Central memory CD4-positive, alpha-beta T cell (primary cell): Measurements from ENCODE around the gene NFKBIE.
A peak's percentile ranks its signal among the peaks of the same experiment; 100 is the strongest.

ENCODE experiments used
- DNase-seq: peaks from one replicate; pipeline ENCODE4 v3.0.0; 2022

NFKBIE gene

DNA sequence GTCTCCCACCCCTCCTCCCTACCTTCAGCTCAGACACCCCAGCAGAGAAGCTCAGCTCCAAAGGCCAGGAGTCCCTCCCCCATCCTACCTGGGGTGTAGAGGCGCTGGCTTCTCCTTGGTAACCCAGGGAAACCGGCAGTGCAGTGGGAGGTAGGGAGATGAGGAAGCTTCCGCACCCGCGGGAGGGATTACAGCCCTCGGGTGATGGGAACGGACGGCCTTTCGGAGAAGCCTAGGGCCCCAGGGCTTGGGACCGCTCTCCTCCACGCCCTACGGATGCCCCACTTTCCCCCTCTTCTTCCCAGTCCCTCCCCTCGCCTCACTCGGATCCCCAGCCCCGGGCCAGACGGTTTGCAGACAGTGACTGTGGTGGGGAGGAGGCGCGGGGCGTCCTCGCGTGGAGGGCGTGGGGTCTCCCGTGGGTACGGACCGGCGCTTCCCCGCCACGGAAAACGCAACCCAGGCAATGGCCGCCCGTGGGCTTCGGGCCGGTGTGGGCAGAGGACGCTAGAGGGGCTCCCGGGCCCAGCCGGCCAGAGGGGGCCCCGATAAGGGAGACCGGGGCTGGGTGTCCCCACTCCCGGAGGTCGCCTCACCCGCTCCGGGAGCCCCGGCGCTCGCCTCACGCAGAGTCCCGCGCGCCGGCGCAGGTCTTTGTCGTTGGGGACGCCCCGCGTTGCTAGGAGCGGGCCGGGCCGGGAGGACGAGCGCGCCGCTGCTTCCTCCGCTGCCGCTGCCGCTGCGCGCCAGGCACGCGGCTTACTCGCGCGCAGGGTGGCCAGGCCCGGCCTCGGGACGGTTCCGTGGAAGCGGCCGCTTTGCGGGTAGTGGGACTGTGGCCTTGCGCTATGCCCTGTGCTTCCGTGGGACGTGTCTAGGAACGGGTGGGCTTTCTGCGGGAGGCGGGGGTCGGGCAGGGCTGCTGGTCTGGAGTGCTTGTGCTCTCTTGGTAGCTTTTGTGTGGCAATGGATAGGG lies 32.0 kb upstream of the NFKBIE start:
- DNase-seq = peak; percentile 24

DNA sequence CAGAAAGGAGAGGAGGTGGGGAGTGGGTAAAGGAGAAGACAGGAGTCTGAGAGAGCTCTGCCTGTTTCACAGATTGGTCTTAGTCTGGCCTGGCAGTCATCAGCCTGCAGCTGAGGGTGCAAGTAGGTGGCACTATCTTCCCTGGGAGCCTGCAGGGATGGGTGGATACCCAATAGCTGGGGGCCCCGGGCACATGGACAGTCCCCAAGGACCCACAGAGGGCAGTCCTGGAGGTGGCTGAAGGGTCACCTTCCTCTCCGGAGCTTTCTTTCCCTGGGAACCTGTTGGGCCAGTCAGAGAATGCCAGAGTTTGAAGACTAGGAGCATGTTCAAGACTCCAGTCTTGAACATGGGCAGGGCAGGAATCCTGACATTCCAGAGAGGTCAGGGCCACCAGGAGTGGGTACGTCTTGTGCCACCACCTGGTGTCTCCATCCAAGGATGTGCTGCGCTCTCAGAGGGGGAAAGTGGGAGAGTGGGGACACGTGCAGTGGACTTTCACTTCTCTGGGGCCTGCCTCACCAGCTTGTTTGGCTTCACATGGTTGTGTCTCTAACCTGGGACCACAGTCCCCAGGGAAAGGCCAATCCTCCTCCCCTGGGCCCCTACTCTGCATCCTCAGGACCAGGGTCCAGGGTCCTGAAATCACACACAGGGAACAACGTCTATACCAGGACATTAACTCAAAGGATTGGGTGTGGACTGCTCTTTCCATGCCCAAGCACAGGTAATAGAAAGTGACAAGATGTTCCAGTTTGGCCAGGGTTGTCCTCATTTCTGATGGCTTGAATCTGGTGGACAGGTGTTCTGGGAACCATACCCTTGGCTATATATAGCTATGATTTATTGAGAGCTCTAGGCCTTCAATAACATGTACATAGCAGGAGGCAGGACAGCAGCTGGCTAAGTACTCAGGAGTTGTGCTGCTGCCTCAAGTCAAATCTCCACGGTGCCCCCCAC lies 29.8 kb upstream of the NFKBIE start:
- DNase-seq = no peak

- no peak for DNase-seq
Measured at GRCh38 chr6:44292661-44293365, 27.5 kb upstream of the NFKBIE start.

- no peak for DNase-seq
Measured at GRCh38 chr6:44291841-44292240, 26.5 kb upstream of the NFKBIE start.

- no peak for DNase-seq
Measured at GRCh38 chr6:44289726-44290260, 24.4 kb upstream of the NFKBIE start.

- DNase-seq = no peak
Measured at GRCh38 chr6:44286747-44287146, 21.4 kb upstream of the NFKBIE start.

- no peak for DNase-seq
Measured at GRCh38 chr6:44286285-44286565, 20.9 kb upstream of the NFKBIE start.

DNA sequence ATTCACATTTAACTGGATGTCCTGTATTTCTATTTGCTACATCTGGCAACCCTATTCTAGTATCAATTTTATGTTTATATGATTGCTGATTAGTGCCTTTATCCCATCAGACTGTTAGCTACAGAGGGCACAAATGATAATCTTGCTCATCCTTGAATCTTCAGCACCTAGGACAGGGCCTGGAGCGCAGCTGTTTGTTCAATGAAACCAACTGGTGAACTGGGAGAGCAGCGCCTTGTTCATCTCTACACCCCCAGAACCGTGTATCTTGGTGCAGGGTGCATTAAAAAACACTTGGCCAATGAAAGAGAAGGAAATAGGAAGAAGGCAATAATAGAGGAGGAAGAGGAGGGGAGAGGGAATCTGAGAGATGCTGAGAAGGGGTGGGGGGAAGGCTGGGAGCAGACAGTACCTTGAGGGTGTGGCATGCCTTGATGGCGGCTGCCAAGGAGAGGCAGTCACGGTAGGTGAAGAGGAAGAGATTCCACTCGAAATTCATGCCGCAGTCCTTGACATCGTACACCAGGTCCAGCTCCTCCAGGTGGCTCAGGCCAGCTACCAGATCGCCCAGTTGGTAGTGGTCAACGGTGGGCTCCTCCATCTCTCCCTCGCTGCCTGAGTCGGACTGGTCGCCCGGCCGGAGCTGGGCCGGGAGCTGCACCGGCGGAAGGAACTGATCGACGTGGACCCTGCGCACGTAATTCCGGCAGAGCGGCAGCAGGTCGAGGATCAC lies 20.4 kb upstream of the NFKBIE start:
- DNase-seq = no peak

DNA sequence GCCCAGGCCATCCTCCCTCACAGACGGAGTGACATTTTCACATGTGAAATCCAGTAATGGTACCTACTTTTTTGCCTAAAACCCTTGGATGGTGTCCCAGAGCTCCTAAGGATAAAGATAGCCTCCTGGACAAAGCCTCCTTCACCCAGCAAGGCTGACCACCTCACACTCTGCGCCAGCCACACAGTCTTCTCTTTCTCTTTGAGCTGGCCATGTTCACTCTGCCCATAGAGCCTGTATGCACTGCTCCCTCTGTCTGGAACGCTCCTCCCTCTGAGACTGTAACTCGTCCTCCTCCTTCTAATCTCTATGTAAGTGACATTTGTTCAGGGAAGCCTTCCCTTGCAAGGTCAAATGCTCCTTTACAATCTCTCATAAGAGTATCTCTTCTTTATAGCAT lies 19.5 kb upstream of the NFKBIE start:
- no peak for DNase-seq

GRCh38 chr6:44284121-44284520 lies 18.8 kb upstream of the NFKBIE start:
- DNase-seq = no peak

DNA sequence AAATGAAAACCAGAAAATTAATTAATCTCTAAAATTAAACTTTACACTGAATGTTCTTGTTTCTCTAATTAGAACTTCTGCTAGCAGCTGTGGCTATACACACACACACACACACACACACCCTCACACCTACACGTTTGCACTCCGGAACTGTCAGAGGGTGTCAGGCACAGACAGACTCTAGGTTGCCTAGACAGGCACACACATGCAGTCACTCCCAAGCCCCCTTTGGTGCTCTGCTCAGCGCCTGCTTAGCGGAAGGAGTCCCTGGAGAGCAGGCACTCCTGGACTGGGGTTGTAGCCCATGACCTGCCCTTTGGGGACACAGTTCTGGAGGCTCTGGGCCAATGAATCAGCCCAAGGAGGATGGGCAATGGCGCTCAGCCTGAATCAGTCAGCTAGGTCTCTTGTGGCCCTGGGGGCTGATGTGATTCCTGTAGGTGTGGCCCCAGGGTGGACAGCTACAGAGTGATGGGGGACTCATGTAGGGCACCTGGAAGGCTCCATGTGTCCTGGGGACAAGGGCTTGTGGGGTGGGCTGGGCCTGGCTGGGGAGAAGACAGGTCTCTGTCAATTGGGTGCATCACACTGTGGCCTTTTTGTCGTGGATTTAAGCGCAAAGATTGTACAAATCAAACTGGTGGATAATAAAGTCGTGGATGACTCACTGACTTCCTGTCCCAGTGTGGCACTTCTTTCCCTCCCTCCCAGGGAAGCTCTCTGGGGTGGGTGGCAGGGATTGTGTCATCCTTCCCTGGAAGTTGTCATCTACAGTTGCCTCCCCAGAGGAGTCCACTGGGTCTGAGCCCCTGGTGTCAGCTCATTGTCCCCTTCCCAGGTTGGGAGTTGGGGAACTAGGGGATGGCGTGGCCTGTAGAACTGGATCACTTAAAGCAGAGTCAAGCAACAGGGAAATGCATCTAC lies 13.7 kb upstream of the NFKBIE start:
- DNase-seq = no peak

GRCh38 chr6:44278315-44278714 lies 13.0 kb upstream of the NFKBIE start:
- DNase-seq = no peak

- DNase-seq = no peak
Measured at GRCh38 chr6:44277763-44278162, 12.4 kb upstream of the NFKBIE start.

DNA sequence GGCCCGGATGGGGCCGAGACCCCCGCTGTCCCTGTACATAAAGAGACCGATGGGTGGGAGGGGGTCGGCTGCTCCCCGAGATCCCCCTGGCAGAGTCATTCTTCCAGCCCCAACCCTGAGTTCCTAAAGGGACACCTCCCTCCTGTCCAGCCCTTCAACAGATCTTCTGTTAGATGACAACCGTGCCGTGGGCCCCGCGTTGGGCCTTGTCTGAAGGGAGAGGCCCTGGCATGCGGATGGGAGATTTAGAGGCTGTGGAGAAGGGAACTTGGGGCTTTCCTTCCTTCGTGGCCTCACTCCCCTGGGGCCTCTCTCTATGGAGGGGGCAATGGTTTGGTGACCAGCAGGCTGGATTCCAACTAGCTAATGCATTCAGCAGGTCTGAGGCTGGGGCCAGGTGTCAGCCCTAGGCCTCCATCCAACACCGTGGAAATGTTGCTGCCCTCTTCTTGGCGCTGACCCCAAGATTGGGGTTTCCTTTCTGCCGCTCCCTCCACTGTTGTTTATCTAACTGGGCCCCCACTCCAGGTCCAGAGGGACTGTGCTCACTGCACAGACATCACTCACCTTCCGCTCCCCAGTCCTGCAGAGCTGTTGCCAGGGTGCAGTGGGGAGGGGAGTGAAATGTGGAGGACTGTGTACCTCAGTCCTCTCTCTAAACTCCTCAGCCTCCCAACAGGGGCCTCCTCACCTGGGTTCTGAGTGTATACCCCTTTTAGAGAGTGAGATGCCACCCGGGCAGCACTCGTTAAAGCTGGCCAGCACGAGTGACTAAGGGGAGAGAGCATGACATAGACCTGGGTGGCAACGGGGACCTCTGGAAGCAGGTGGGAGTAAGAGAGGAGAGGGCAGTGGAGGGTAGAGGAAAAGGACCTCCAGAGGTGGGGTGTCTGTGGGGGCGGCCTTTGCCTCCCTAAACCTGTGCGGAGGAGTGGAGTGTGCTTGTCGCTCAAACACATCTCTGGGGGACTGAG lies 11.6 kb upstream of the NFKBIE start:
- no peak for DNase-seq

DNA sequence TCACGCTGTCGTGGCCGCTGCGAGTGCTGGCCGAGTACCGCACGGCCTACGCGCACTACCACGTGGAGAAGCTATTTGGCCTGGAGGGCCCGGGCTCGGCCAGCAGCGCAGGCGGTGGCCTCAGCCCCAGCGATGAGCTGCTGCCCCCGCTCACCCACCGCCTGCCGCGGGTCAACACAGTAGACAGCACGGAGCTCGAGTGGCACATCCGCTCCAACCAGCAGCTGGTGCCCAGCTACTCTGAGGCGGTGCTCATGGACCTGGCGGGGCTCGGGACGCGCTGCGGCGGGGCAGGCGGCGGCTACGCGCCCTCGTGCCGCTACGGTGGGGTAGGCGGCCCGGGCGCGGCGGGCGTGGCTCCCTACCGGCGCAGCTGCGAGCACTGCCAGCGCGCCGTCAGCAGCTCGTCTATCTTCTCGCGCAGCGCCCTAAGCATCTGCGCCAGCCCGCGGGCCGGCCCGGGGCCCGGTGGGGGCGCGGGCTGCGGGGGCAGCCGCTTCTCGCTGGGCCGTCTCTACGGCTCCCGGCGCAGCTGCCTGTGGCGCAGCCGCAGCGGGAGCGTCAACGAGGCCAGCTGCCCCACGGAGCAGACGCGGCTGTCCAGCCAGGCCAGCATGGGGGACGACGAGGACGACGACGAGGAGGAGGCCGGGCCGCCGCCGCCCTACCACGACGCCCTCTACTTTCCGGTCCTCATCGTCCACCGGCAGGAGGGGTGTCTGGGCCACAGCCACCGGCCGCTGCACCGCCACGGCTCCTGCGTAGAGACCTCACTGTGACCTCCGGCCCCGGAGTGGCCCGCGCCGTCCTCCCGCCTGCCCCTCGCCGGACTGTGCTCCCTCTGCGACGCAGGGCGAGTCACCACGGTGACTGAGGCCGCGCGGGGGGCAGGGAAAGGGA lies 10.6 kb upstream of the NFKBIE start:
- DNase-seq = peak; percentile 28

- DNase-seq = no peak
Measured at GRCh38 chr6:44275271-44275748, 10.0 kb upstream of the NFKBIE start.

DNA sequence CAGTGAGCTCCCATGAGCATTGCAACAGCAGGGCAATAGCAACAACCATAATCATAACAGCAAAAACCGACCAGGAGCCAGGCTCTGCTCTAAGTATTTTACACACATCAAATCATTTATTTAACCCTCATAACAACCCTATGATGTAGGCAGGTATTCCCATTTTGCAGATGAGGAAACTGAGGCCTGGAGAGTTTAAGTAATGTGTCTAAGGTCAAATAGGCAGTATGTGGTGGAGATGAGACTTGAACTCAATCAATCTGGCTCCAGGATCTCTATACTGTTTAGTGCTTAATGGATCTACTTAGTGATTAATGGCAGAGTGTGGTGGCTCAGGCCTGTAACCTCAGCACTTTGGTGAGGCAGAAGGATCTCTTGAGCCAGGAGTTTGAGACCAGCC lies 8.3 kb upstream of the NFKBIE start:
- DNase-seq = no peak

GRCh38 chr6:44272999-44273566 lies 7.7 kb upstream of the NFKBIE start:
- no peak for DNase-seq
